HL-60 (cell line): Measurements from ENCODE around the gene RSRC1.

Source experiments
- DNase-seq, 2 experiments: peaks; one replicate each; pipeline ENCODE4 v3.0.0-alpha.2; 2010 to 2020; ENCODE audit warnings: low read depth in 1 of 2, low spot score in 1 of 2
- H3K27ac ChIP-seq: fragments of 250-450 bp; sonication (Bioruptor Pico); replicated peaks from 2 replicates; pipeline ENCODE4 v1.5.1; 2020; ENCODE audit warnings: mild to moderate bottlenecking, moderate library complexity
- H3K27me3 ChIP-seq: fragments of 250-450 bp; sonication (Bioruptor Pico); 2 replicates; pipeline ENCODE4 v1.5.1; 2021; ENCODE audit warnings: mild to moderate bottlenecking, moderate library complexity; ENCODE audit not compliant: insufficient read depth, poor library complexity, severe bottlenecking
- H3K4me3 ChIP-seq: replicated peaks from 2 replicates; pipeline ENCODE4 v1.5.1; 2011; ENCODE audit warnings: mild to moderate bottlenecking, control low read depth, low read length; ENCODE audit not compliant: insufficient read depth
- GABPA ChIP-seq: IDR thresholded peaks from 2 replicates; pipeline ENCODE4 v1.6.1; 2012; ENCODE audit warnings: low read depth
- POLR2AphosphoS5 ChIP-seq: IDR thresholded peaks from 2 replicates; pipeline ENCODE4 v1.6.1; 2012; ENCODE audit warnings: low read depth
- SPI1 ChIP-seq: IDR thresholded peaks from 2 replicates; pipeline ENCODE4 v1.6.1; 2012; ENCODE audit warnings: low read depth, mild to moderate bottlenecking, borderline replicate concordance
- TF ChIP-seq, protein P1 (sequence below): IDR thresholded peaks from one replicate; pipeline ENCODE4 v1.5.1; 2011; ENCODE audit warnings: low read length, control low read depth, inconsistent platforms; ENCODE audit not compliant: insufficient read depth
- TF ChIP-seq, protein P2 (sequence below): IDR thresholded peaks from 2 replicates; pipeline ENCODE4 v1.6.1; 2012; ENCODE audit warnings: low read depth; ENCODE audit not compliant: insufficient replicate concordance

RSRC1 gene

GRCh38 chr3:158330870-158331269 lies 221.0 kb downstream of the RSRC1 start:
- Histone ChIP-seq H3K4me3 (no peak overlapping the region), H3K27me3 (no peaks in the 10 kb centered on the region), H3K27ac (no peak overlapping the region)
- no peak for DNase-seq
- TF ChIP-seq POLR2AphosphoS5 (no peak), SPI1 (no peak), GABPA (no peak)
- TF ChIP-seq, protein P1, sequence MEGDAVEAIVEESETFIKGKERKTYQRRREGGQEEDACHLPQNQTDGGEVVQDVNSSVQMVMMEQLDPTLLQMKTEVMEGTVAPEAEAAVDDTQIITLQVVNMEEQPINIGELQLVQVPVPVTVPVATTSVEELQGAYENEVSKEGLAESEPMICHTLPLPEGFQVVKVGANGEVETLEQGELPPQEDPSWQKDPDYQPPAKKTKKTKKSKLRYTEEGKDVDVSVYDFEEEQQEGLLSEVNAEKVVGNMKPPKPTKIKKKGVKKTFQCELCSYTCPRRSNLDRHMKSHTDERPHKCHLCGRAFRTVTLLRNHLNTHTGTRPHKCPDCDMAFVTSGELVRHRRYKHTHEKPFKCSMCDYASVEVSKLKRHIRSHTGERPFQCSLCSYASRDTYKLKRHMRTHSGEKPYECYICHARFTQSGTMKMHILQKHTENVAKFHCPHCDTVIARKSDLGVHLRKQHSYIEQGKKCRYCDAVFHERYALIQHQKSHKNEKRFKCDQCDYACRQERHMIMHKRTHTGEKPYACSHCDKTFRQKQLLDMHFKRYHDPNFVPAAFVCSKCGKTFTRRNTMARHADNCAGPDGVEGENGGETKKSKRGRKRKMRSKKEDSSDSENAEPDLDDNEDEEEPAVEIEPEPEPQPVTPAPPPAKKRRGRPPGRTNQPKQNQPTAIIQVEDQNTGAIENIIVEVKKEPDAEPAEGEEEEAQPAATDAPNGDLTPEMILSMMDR, result no peak
- TF ChIP-seq, protein P2, sequence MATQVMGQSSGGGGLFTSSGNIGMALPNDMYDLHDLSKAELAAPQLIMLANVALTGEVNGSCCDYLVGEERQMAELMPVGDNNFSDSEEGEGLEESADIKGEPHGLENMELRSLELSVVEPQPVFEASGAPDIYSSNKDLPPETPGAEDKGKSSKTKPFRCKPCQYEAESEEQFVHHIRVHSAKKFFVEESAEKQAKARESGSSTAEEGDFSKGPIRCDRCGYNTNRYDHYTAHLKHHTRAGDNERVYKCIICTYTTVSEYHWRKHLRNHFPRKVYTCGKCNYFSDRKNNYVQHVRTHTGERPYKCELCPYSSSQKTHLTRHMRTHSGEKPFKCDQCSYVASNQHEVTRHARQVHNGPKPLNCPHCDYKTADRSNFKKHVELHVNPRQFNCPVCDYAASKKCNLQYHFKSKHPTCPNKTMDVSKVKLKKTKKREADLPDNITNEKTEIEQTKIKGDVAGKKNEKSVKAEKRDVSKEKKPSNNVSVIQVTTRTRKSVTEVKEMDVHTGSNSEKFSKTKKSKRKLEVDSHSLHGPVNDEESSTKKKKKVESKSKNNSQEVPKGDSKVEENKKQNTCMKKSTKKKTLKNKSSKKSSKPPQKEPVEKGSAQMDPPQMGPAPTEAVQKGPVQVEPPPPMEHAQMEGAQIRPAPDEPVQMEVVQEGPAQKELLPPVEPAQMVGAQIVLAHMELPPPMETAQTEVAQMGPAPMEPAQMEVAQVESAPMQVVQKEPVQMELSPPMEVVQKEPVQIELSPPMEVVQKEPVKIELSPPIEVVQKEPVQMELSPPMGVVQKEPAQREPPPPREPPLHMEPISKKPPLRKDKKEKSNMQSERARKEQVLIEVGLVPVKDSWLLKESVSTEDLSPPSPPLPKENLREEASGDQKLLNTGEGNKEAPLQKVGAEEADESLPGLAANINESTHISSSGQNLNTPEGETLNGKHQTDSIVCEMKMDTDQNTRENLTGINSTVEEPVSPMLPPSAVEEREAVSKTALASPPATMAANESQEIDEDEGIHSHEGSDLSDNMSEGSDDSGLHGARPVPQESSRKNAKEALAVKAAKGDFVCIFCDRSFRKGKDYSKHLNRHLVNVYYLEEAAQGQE, result no peak

- Histone ChIP-seq H3K4me3 (no peak overlapping the region), H3K27ac (no peak overlapping the region; the same call in 1 of the 2 replicates), H3K27me3 (no peaks in the 10 kb centered on the region)
- no peak for DNase-seq
- TF ChIP-seq, protein P2, result no peak
- TF ChIP-seq SPI1 (no peak), POLR2AphosphoS5 (no peak), GABPA (no peak)
- TF ChIP-seq, protein P1, result no peak
Observed at GRCh38 chr3:158333736-158334135, 223.8 kb downstream of the RSRC1 start.

DNA sequence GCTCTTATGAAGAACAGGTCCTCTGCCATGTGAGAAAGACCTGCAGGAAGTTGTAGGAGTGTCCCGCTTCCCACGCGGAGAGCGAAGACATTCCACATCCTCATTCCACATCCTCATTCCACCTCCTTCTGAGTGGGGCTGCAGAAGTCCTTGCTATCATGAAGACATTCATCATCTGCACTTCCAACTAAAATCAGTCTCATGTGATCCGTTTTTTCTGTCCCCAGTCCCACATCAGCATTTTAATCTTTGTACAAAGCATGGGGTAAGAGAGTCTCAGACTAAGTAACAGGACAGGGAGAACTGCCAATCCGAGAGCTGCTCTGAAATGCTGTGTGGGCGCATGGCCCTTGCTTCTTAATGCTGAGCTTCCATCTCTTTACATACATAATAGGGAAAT lies 227.2 kb downstream of the RSRC1 start:
- DNase-seq, result no peak
- Histone ChIP-seq H3K4me3 (no peak overlapping the region), H3K27ac (no peak overlapping the region), H3K27me3 (no peaks in the 10 kb centered on the region)
- no peak for TF ChIP-seq GABPA
- TF ChIP-seq, protein P1, result no peak
- no peak for TF ChIP-seq SPI1
- no peak for TF ChIP-seq POLR2AphosphoS5
- TF ChIP-seq, protein P2, result no peak
